Adipocyte (in vitro differentiated cells): Measurements from ENCODE around the gene CIROP.

Experiments used
- DNase-seq: peaks from one replicate; pipeline ENCODE4 v3.0.0-alpha.2; 2015; ENCODE audit warnings: low read depth
- H3K27me3 ChIP-seq: replicated peaks from 2 replicates; pipeline ENCODE4 v1.7.0; 2013; ENCODE audit warnings: mild to moderate bottlenecking, low read length, moderate library complexity; ENCODE audit not compliant: control insufficient read depth, insufficient read depth
- H3K36me3 ChIP-seq: 2 replicates; pipeline ENCODE4 v1.7.0; 2013; ENCODE audit warnings: low read length, mild to moderate bottlenecking, moderate library complexity; ENCODE audit not compliant: control insufficient read depth, insufficient read depth, severe bottlenecking
- H3K4me1 ChIP-seq: 2 replicates; pipeline ENCODE4 v1.7.0; 2013; ENCODE audit warnings: mild to moderate bottlenecking, low read length, moderate library complexity; ENCODE audit not compliant: control insufficient read depth, insufficient read depth
- H3K4me3 ChIP-seq: 2 replicates; pipeline ENCODE4 v1.7.0; 2013; ENCODE audit warnings: mild to moderate bottlenecking, low read length, moderate library complexity
- H3K9ac ChIP-seq: 2 replicates; pipeline ENCODE4 v1.7.0; 2013; ENCODE audit warnings: mild to moderate bottlenecking, low read length, moderate library complexity
- H3K9me3 ChIP-seq: 2 replicates; pipeline ENCODE4 v1.7.0; 2013; ENCODE audit warnings: mild to moderate bottlenecking, low read length, moderate library complexity; ENCODE audit not compliant: control insufficient read depth

Gene CIROP

DNA sequence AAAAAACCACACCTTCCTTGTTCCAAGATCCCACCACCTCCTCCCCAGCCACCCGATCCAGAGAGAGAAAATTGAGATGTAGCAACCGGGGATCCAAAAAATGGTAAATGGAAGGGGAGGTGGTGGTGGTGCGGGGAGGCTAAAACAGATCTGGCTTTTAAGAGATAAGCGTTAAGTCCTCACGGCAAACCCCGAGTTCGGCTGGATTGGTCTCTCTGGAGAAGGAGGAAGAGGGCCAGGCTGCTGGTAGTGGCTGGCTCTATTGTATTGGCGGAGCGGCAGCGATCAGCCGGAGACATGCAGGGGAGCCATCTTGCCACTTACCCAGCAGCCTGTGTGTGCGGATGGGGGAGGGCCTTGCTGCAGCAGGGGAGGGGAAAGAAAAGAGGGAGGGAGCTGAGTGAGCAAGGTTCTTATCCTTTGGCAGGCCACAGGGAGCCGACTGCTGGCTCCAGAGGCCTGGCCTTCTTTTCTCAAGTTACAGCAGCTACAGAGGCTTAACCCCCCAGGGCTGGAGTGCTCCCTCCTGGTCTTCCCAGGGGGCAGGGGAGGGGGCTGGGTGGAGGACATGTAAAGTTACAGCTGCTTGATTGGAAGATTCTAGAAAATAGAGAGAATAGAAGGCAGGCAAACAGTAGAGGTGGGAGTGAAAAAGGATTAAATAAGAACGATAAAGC, 33.4 kb downstream of the CIROP start:
- peak; percentile 96 for DNase-seq
- peak overlapping the region; percentile 95 for H3K4me3 ChIP-seq
- H3K4me1 ChIP-seq: peaks cover 62% of the 10 kb centered on the region
- H3K9ac ChIP-seq: peak overlapping the region; percentile 99
- H3K9me3 ChIP-seq: no peaks in the 10 kb centered on the region
- H3K27me3 ChIP-seq: no peaks in the 10 kb centered on the region
- peaks cover 70% of the 10 kb centered on the region for H3K36me3 ChIP-seq

DNA sequence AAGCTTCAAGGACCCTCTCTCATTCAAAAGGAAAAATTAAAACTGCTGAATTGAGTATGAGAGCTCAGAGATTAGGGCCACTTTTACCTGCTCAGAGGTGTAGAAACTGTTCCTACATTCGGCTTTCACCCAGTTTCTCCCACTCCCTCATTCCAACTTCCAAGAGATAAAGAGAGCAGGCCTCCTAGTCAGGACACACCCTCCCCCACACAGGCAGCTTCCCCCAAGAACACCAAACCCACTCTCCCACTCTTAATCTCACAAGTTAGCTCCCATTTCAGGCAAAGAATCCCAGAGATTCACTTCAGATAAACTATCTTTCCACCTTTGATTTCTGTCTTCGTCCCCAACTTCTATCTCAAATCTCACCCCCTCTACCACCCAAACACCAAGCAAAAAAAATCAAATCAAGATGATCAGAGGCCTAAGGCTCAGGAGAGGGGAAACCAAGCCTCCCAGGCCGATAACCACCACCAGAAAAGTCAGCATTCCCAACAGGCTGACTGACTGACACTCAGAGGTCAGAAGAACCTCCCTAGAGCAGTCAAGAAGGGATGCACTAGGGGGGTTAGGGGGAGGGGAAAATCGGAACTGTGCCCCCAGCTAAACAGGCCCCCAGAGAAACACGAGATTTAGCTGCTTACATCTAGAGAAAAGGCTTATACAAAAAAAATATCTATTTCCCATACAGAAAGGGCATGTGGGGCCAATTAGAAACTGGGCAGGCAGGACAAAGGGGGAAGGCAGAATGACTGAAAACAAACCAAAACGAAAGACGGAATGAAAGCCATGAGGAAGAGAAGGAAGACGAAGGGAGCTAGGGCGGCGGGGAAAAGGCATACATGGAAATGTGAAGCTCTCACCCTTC, 34.3 kb downstream of the CIROP start:
- Histone ChIP-seq H3K27me3 (no peaks in the 10 kb centered on the region), H3K9ac (peak overlapping the region; percentile 99), H3K4me3 (peak overlapping the region; percentile 95), H3K9me3 (no peaks in the 10 kb centered on the region), H3K4me1 (peaks cover 61% of the 10 kb centered on the region), H3K36me3 (peaks cover 70% of the 10 kb centered on the region)
- DNase-seq: peak; percentile 49

DNA sequence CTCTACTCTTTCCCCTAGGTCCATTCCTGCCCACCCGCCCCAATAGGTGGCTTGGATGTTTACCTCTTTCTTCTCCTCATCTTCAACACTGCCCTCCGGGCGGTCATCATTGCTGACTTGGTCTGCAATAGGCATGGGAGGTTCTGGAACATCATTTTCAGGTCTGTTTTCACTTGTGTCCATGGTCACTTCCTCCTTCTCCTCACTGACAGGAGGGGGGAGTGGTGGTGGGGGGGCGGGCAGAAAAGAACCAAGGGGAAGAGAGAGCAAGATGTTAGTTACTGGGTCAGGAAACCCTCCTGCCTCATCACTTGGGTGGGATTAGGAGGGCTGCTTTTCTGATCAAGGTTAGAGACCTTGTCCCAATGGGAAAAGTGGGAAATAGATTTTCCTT, 35.4 kb downstream of the CIROP start:
- no peaks in the 10 kb centered on the region for H3K27me3 ChIP-seq
- peak overlapping the region; percentile 9 for H3K4me3 ChIP-seq
- peaks cover 56% of the 10 kb centered on the region for H3K4me1 ChIP-seq
- peaks cover 70% of the 10 kb centered on the region for H3K36me3 ChIP-seq
- H3K9me3 ChIP-seq: no peaks in the 10 kb centered on the region
- no peak for DNase-seq
- peak overlapping the region; percentile 63 for H3K9ac ChIP-seq

DNA sequence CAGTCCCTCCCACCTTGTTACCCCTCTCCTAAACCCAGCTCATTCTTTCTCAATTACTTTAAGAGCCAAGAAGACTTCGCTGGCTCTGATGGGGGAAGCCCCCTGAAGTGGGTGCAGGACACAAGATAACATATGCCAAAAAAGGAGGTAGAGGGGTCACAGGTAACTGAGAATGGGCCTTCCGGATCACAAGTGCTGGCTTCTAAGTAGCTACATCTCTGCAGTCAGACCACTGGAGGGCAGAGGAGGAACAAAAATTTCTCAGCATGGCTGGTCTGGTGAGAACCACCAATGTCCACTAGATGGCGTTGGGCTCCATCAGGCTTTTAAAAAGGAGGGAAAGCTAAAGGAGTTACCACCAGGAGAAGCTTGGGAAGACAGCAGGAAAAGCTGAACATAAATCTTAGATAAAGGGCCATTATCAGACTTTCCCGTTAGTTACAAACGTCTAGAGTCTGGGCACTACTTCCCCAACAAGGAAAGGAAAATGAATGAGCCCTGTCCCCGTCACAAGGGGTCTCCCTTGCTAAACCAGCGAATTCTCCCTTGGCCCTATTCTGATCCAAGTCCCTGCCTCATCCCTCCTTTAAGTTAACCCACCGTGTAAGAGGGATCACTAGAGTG, 35.9 kb downstream of the CIROP start:
- Histone ChIP-seq H3K4me1 (peaks cover 56% of the 10 kb centered on the region), H3K9ac (peak overlapping the region; percentile 63), H3K9me3 (no peaks in the 10 kb centered on the region), H3K36me3 (peaks cover 72% of the 10 kb centered on the region), H3K27me3 (no peaks in the 10 kb centered on the region), H3K4me3 (peak overlapping the region; percentile 51)
- peak; percentile 96 for DNase-seq

- peak overlapping the region; percentile 48 for H3K9ac ChIP-seq
- H3K9me3 ChIP-seq: no peaks in the 10 kb centered on the region
- H3K4me1 ChIP-seq: peaks cover 56% of the 10 kb centered on the region
- H3K36me3 ChIP-seq: peaks cover 72% of the 10 kb centered on the region
- no peak for DNase-seq
- peak overlapping the region; percentile 51 for H3K4me3 ChIP-seq
- no peaks in the 10 kb centered on the region for H3K27me3 ChIP-seq
These were observed 36.7 kb downstream of the CIROP start for GRCh38 chr14:23067847-23068788.

- Histone ChIP-seq H3K4me1 (peaks cover 52% of the 10 kb centered on the region), H3K36me3 (peaks cover 72% of the 10 kb centered on the region), H3K9me3 (no peaks in the 10 kb centered on the region), H3K27me3 (no peaks in the 10 kb centered on the region), H3K9ac (peak overlapping the region; percentile 16), H3K4me3 (no peak overlapping the region)
- no peak for DNase-seq
These were observed 37.7 kb downstream of the CIROP start for GRCh38 chr14:23066855-23067744.

- no peak for DNase-seq
- peaks cover 50% of the 10 kb centered on the region for H3K4me1 ChIP-seq
- no peaks in the 10 kb centered on the region for H3K27me3 ChIP-seq
- H3K9ac ChIP-seq: peak overlapping the region; percentile 16
- H3K9me3 ChIP-seq: no peaks in the 10 kb centered on the region
- H3K36me3 ChIP-seq: peaks cover 72% of the 10 kb centered on the region
- no peak overlapping the region for H3K4me3 ChIP-seq
These were observed 38.4 kb downstream of the CIROP start for GRCh38 chr14:23066368-23066767.

DNA sequence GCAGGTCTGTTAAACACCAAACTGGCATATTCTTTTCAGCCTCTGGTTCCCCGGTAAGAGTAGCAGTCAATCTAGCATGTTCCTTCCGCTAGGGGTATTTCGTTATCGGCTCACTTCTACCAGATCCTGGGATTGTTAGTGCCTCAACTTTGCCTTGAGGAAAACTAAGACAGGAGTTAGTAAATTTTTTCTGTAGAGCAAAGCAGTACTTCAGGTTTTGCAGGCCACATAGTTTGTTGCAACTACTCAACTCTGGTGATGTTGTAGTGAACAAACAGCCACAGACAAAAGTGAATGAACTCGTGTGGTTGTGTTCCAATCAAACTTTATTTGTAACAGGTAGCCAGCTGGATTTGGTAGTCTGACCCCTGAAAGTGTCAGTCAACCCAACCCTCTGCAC, 41.2 kb downstream of the CIROP start:
- H3K27me3 ChIP-seq: no peaks in the 10 kb centered on the region
- H3K4me1 ChIP-seq: peaks cover 29% of the 10 kb centered on the region
- H3K9ac ChIP-seq: no peak overlapping the region
- no peak for DNase-seq
- H3K4me3 ChIP-seq: no peak overlapping the region
- no peaks in the 10 kb centered on the region for H3K9me3 ChIP-seq
- peaks cover 92% of the 10 kb centered on the region for H3K36me3 ChIP-seq

DNA sequence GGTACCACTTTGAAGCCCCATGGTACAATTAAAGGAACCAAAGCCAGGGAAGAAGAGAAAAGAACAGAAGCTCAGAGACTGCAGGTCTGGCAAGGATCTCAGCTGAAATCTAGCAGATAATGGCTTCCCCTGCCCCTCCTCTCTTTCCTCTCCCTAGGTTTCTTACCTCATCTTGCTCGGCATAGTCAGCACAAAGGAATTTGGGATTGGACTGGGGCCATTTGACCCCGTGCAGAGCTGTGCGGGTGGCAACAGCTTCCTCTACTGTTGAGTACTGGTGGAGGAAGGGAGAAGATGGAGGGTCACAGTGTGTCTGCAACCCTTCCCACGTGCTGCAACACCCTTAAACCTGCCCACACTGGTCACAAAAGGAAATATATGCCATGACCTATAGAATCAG, 42.8 kb downstream of the CIROP start:
- H3K4me3 ChIP-seq: no peak overlapping the region
- DNase-seq: peak; percentile 87
- H3K36me3 ChIP-seq: peaks cover 83% of the 10 kb centered on the region
- no peak overlapping the region for H3K9ac ChIP-seq
- no peaks in the 10 kb centered on the region for H3K27me3 ChIP-seq
- no peaks in the 10 kb centered on the region for H3K9me3 ChIP-seq
- peaks cover 19% of the 10 kb centered on the region for H3K4me1 ChIP-seq
